GM12801 (cell line): Measurements from ENCODE around the gene S100A8.

Experiments used
- TF ChIP-seq, protein P1 (sequence below): IDR thresholded peaks from one replicate; pipeline ENCODE4 v1.5.1; 2011; ENCODE audit warnings: control low read depth; ENCODE audit not compliant: insufficient read length; ENCODE audit errors: extremely low read depth

The S100A8 gene

GRCh38 chr1:153390938-153391710 lies at the start of gene S100A8:
Gene S100A8 (minus strand): TSS chr1:153391073. CDS start chr1:153390535, 538 bp downstream.
- TF ChIP-seq, protein P1, sequence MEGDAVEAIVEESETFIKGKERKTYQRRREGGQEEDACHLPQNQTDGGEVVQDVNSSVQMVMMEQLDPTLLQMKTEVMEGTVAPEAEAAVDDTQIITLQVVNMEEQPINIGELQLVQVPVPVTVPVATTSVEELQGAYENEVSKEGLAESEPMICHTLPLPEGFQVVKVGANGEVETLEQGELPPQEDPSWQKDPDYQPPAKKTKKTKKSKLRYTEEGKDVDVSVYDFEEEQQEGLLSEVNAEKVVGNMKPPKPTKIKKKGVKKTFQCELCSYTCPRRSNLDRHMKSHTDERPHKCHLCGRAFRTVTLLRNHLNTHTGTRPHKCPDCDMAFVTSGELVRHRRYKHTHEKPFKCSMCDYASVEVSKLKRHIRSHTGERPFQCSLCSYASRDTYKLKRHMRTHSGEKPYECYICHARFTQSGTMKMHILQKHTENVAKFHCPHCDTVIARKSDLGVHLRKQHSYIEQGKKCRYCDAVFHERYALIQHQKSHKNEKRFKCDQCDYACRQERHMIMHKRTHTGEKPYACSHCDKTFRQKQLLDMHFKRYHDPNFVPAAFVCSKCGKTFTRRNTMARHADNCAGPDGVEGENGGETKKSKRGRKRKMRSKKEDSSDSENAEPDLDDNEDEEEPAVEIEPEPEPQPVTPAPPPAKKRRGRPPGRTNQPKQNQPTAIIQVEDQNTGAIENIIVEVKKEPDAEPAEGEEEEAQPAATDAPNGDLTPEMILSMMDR = no peak

DNA sequence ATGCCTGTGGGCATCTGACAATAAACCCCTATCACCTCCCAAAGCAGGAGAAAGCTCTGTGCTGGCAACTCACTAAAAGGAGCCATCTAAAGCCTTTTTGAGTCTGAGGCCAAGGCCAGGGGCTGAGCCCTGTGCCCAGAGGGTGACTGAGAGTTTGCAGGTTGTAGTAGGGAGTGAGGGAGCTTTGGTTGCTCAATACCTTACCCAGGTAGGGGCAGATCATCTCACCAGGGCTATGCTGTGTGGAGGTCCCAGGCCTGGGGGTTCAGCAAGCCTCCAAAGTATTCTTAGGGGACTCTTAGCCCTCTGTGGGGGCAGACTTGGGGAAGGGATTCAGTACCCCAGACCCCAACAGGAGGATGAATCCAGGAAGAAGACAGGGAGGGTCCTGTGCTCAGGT lies 48.4 kb upstream of the S100A8 start:
- TF ChIP-seq, protein P1 = no peak

GRCh38 chr1:153438599-153438998 lies 47.7 kb upstream of the S100A8 start:
- TF ChIP-seq, protein P1 = no peak

- TF ChIP-seq, protein P1 = no peak
These were observed 46.4 kb upstream of the S100A8 start for GRCh38 chr1:153437236-153437635.

GRCh38 chr1:153434746-153435455 lies 44.0 kb upstream of the S100A8 start:
- TF ChIP-seq, protein P1 = no peak

DNA sequence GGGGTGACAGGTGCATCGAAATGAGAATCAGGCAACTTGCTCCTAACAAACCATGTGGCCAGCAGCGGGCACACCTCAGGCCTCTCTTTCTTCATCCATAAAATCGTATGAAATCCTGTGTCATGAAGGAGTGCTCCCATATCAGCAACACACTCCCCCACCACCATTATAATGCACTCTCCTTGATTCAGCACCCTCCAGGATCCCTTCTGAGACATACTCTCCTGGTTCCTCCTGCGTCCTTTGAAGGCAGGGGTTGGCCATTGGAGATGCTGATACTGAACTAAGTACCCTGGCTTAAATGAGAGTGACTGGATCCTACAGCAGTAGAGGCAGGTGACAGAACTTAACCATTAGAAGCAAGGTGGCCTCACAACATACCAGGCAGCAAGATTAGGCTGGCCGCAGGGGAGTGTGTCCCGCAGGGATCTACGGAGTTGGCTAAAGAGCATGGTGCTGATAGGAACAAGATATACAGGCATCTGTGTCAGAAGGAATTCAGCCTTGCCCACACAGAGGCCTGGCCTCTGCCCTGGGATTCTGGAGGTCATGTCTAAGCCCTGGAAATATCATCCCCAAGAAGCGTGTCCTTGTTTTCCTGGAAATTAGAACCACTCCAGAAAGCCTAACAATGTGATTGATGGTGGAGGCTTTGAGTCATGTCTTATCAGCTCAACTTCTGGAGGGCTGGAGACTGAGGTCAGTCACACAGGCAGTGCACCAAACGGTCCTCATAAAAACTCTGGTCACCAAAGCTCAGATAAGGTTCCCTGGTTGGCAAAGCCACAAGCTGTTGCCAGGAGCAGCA lies 42.2 kb upstream of the S100A8 start:
- TF ChIP-seq, protein P1 = no peak

DNA sequence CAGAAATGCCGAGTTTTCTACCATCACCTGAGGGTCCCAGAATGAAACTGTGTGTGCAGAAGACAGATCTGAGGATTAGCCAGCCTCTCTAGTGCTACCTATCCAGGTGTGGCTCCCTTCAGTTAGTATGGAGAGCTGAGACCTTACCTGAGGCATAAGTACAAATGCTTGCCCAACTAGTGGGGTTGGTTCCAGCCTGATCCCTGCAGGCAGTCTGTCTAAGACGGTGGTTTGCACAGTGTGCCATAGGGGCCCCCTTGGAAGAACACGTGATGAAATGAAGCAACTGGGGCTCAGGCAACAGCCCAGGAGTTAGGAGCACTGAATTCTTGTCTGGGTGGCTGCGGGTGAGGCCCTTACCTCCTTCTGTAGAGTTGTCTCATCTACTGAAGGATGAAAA lies 41.1 kb upstream of the S100A8 start:
- TF ChIP-seq, protein P1 = no peak
